KBM-7 (cell line): ENCODE measurements around the gene FOLR1.
"Not testable (repeated sequence)": the region's sequence is repeated elsewhere in the genome, so short reads cannot be mapped to it uniquely, and the experiment has no call there.

ENCODE experiments used
- DNase-seq: peaks from one replicate; pipeline ENCODE4 v3.0.0-alpha.2; 2015
- in situ Hi-C: fragments of 300-500 bp; cut with MboI; formaldehyde crosslinking; loops from 2 replicates; pipeline ENCODE4 v1.14.3; 2020; ENCODE audit warnings: low sequenced_read_pairs, low pct_unique_long_range_greater_than_20kb, mixed read lengths

FOLR1 gene

DNA sequence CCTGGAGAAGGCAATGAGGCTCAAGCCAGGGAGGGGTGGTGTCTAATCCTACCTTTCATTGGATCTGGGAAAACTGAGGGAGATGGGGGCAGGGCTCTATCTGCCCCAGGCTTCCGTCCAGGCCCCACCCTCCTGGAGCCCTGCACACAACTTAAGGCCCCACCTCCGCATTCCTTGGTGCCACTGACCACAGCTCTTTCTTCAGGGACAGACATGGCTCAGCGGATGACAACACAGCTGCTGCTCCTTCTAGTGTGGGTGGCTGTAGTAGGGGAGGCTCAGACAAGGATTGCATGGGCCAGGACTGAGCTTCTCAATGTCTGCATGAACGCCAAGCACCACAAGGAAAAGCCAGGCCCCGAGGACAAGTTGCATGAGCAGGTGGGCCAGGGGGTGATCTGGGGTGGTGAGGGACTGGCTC is at the start of gene FOLR1:
FOLR1 (plus strand) TSS at position 180 of the 421 bp plus-strand sequence; CDS start at position 214, 34 bp downstream.
- in situ Hi-C loops, result no loop called here
- DNase-seq, result no peak

DNA sequence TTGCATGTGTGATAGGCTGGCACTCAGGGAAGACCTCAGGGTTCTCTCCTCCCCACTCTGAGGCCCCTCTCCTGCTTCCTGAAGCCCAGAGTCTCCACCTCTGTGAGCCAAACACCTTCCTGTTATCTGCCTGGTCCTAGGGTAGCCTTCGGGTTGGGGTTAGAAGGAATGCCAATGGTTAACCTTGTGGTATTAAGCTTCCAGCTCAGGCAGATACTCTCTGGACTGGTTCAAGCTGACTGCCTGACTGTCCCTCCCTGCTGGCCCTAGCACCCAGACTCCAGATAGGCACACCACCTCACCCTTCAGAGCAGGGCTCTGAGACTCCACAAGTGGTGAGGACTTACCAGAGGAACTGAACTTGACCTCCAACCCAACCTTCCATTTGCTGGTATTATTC is 49.4 kb upstream of the FOLR1 start:
- in situ Hi-C loops, DNase-seq: not testable (repeated sequence)

DNA sequence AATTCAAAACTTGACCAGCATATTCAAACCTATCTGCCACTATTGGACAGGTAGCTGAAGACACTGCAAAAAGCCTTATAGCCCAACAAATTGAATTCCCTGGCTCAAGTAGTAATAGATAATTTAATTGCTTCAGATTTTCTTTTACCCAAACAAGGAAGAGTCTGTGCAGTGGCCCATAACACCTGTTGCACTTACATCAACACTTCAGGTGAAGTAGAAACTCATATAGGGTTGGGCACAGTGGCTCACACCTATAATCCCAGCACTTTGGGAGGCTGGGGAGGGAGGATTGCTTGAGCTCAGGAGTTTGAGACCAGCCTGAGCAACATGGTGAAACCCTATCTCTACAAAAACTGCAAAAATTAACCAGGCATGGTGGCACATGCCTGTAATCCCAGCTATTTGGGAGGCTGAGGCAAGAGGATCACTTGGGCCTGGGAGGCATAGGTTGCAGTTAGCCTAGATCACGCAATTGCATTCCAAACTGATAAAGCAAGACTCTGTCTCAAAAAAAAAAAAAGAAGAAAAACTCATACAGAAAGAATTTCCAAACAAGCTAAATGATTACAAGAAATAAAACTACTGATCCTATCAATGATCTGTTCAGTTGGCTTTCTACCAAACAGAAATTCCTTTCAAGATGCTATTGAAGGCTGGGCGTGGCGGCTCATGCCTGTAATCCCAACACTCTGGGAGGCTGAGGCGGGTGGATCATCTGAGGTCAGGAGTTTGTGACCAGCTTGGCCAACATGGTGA is 47.0 kb upstream of the FOLR1 start:
- in situ Hi-C loops, result no loop called here

DNA sequence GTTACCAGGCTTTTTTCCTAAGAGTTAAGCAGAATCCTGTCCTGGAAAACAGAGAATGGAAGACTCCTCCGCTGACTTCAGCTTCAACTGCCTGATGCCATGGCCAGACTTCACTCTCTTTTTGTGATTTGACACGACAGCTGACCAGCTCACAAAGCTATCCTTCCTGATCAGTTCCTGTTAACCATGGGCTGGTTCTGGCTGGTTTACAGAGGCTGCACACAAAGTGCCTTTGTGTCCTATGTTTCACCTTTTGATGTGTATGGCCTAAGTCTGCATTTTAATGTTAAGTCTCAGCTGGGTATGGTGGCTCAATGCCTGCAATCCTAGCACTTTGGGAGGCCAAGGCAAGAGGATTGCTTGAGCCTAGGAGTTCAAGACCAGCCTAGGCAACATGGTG is 45.3 kb upstream of the FOLR1 start:
- in situ Hi-C loops, result no loop called here
- DNase-seq, result no peak

More for the DNA sequence above, 47.0 kb upstream of the FOLR1 start:
- DNase-seq, result no peak

DNA sequence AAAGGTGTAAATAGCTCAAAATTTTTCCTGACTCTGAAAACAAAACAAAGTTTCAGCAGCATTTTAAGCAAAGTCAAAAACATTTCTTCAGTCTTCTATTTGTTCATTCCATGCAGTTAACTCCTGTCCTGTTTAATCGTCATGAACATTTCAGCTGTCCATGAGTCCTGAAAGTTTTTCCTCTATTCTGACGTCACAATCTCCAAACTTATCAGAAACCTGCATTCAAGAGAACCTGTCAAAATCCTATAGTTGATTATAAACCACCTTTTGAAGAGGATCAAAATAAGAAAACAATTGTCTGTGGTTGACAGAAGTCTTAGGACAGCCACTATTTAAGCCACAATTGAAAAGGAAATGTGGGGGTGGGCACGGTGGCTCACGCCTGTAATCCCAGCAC is 41.1 kb upstream of the FOLR1 start:
- in situ Hi-C loops, result no loop called here
- no peak for DNase-seq

DNA sequence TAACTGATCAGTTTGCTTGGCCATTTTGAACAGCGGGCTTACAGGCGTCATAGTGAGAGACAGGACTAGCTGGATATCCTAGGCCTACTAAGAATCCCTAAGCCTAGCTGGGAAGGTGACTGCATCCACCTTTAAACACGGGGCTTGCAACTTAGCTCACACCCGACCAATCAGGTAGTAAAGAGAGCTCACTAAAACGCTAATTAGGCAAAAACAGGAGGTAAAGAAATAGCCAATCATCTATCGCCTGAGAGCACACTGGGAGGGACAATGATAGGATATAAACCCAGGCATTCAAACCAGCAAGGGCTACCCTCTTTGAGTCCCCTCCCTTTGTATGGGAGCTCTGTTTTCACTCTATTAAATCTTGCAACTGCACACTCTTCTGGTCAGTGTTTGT is 38.1 kb upstream of the FOLR1 start:
- DNase-seq, in situ Hi-C loops: not testable (repeated sequence)

DNA sequence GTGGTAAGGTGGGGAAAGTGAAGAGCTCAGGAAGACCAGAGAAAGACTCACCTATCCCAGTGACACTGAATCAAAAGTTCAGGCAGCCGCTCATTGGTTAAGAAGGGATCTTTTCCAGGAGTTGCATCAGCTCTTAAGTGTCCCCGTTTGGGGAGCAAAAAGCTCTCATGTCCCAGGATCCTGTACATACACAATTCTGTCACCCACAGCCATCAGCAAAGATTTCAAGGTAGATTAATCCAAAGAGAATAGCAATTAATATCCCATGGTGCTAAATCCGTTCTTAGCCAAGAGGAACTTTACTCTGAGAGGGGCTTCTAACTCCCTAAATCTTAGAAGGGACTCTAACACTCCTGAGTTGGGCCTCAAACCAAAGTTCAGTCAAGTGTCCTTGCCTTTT is 37.1 kb upstream of the FOLR1 start:
- no peak for DNase-seq
- in situ Hi-C loops, result no loop called here

DNA sequence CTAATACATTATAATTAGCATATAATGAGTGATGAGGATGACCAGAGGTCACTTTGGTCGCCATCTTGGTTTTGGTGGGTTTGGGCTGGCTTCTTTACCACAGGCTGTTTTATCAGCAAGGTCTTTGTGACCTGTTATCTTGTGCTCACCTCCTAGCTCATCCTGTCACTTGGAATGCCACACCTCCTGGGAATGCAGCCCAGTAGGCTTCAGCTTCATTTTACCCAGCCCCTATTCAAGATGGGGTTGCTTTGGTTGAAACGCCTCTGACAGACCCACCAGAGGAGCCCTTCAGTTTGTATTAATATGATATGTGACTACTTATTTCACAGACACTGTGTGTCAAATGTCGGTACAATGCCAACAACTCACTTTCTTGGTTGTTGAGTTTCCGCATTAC is 36.2 kb upstream of the FOLR1 start:
- in situ Hi-C loops, result no loop called here
- DNase-seq, result no peak

DNA sequence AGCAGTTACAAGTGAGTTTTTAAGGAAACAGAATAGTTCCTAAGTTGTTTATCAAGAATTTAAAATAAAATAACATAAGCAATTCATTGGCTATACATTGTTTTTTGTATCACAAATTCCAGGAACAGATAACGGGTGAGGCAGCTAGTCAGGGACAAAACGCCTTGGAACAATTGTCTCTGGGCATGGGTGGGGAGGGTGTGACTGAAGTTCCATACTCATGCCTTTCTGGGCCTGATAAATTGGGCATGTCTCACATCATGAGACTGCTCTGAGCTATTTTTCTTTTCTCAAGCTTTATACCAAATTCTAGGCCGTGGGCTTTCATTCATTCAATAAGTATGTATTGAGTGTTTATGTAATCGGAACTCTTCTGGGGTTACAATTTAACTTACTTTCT is 34.8 kb upstream of the FOLR1 start:
- no peak for DNase-seq
- in situ Hi-C loops, result no loop called here

DNA sequence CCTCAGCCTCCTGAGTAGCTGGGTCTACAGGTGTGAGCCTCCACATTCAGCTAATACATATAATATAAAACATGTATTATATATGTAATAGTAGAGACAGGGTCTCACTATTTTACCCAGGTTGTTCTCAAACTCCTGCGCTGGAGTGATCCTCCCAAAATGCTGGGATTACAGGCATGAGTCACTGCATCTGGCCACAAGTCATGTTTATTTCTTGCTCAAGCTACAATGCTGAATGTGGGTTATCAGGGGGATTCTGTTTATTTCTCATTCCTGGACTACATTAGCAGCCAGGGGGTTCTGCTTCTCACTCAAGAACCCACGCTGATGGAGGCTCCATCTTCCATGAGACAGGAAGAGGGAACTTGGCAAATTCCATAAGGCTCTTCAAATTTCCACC is 31.6 kb upstream of the FOLR1 start:
- DNase-seq, result no peak
- in situ Hi-C loops, result no loop called here

DNA sequence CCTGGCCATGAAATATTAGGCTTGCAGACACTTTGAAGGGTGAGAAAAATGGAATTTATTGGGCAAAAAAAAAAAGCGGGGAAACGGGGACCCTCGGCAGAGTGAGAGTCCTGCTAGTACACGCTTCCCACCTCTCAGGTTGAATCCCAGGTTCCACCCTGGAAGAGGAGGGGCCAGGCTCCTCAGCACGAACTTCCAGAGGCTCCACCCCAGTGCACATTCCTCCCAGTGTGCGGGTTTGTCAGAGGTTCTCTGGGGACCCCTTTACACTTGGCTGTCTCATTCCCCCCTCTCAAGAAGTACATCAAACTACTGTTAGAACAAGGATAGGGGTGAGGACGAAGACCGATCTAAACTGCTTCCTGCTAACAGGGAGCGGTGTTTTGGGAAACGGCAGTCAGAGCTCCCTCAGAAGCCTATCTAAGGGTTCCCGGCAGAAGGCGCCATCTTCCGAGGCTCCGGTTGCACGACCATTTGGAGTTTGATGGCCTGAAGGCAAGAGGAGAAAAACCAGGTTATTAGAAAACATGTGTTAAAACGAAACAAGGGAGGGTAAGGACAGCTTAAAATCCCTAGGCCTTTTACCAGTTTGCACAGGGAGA is 28.9 kb upstream of the FOLR1 start:
- in situ Hi-C loops, result no loop called here
- no peak for DNase-seq

DNA sequence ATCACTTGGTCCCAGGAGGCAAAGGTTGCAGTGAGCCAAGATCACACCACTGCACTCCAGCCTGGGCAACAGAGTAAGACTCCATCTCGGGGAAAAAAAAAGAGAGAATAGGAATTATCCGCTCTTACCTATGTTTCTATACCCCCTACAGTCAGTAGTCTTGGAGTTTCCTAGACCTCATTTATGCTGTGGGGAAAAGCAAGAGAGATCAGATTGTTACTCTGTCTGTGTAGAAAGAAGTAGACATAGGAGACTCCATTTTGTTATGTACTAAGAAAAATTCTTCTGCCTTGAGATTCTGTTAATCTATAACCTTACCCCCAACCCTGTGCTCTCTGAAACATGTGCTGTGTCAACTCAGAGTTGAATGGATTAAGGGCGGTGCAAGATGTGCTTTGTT is 27.8 kb upstream of the FOLR1 start:
- DNase-seq, in situ Hi-C loops: not testable (repeated sequence)

DNA sequence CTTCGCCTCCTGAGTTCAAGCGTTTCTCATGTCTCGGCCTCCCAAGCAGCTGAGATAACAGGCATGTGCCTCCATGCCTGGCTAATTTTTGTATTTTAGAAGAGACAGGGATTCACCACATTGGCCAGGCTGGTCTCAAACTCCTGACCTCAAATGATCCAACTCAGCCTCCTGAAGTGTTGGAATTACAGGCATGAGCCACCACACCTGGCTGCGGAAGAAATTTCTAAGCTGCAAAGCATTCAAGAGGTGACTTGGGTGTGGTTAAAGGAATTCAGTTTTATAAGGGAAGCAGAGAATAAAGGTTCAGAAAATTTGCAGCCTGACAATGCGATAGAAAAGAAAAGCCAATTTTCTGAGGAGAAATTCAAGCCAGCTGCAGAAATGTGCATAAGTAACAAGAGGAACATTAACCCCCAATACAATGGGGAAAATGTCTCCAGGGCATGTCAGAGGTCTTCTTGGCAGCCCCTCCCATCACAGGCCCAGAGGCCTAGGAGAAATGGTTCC is 22.8 kb upstream of the FOLR1 start:
- DNase-seq, in situ Hi-C loops: not testable (repeated sequence)

DNA sequence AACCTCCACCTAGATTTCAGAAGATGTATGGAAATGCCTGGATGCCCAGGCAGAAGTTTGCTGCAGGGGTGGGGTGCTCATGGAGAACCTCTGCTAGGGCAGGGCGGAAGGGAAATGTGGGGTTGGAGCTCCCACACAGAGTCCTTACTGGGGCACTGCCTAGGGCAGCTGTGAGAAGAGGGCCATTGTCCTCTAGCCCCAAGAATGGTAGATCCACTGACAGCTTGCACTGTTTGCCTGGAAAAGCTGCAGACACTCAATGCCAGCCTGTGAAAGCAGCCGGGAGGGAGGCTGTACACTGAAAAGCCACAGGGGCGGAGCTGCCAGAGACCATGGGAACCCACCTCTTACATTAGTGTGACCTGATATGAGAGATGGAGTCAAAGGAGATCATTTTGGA is 22.2 kb upstream of the FOLR1 start:
- in situ Hi-C loops, DNase-seq: not testable (repeated sequence)

DNA sequence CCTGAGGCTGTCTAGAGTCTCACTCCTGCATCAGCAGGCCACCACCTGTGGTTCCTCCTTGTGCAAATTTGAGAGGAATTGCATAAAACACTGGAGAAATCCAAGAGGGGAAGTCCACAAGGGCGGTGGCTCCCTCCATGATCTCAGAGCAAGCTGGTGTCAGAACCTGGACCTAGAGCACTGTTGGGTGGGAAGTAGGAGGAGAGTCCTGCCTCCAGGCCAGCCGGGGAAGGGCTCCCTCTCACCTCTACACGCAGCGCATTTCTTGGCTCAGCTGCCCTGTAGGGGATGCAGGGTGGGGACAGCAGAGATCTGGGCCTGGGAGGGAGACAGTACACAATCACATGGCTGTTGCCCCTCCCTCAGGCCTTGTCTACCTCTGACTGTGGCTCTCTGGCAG is 19.9 kb upstream of the FOLR1 start:
- DNase-seq, in situ Hi-C loops: not testable (repeated sequence)

DNA sequence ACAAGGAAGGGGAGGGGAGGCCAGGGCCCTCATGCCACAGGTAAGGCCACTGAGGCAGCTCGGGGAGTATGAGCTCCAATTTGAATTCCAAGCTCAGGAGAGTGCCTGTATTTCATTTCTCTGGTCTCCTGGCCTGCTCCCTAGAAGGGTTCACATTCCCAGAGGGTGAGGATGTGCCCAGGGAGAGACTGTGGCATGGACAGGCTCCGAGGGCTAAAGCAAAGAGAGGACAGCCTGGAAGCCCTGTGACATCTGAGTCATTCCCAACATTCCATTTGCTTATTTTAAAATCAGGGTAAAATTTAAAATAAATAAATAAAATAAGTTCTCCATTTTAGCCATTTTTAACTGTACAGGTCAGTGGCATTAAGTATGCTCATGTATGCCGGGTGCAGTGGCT is 18.6 kb upstream of the FOLR1 start:
- DNase-seq, result no peak
- in situ Hi-C loops, result no loop called here

DNA sequence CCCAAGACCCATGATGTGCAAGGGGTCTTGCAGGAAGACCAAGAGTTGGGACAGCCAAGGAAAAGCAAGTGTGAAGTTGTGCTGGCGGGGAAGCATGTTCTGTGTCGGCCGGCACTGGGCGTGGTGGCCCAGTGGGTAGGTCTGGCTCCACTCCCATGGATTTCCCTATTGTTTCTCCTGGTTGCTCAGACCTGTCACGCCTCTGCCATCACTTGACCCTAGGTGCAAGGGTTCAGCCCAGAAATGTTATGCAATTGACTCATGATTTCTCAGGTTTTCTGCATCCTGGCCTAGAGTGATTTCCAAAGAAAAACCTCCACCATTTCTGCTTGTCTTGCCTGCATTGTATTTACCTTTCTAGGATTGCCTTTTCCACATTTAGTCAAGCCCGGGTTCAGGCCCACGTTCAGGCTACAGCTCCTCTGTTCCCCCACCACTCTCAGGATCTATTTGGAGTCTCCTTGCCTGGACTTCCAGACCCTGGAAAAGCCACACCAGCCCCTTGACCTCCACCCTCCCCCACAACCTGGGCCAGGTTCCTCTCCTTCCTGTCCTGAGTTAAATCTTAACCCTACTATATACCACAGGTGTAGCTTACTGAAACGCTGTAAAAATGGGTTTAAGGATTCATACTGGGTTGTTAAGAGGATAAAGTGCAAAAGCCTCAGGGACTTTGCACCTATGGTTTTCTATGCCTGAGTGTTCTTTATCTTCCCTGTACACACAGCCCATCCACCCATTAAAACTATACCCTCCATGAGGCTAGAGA is 17.5 kb upstream of the FOLR1 start:
- in situ Hi-C loops, result no loop called here
- no peak for DNase-seq

DNA sequence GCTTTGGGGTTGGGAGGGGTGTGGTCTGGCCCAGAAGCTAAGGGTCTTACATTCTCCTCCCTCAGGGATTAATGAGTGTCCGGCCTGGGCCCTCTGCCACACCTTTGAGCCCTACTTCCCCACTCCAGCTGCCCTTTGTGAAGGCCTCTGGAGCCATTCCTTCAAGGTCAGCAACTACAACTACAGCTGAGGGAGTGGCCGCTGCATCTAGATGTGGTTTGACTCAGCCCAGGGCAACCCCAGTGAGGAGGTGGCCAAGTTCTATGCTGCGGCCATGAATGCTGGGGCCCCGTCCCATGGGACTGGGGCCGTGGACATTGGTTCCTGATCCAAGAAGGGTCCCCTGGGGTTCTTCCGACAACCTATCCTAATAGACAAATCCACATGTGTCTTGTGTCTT is 14.3 kb upstream of the FOLR1 start:
- no peak for DNase-seq
- in situ Hi-C loops, result no loop called here

DNA sequence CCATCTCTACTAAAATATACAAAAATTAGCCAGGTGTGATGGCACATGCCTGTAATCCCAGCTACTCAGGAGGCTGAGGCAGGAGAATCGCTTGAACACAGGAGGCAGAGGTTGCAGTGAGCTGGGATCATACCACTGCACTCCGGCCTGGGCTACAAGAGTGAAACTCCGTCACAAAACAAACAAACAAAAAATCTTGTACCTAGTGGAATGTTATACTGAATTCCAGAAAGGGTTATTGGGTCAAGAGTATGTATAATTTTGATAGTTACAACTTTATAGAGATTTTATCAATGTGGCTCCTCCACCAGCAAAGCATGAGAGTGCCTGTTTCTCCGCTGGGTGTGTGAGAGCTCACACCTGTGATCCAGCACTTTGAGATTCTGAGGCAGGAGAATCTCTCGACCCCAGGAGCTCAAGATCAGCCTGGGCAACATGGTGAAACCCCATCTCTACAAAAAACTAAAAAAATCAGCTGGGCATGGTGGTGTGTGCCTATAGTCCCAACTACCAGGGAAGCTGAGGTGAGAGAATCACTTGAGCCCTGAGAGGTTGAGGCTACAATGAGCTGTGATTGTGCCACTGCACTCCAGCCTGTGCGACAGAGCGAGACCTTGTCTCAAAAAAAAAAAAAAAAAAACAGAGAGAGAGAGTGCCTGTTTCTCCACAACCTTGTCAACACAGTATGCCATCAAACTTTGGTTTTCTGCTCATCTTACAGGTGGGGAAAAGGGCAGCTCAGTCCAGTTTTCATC is 12.7 kb upstream of the FOLR1 start:
- in situ Hi-C loops, result no loop called here
- DNase-seq, result no peak
